HepG2 (cell line): Measurements from ENCODE around the gene MARCHF9. TPM values are rescaled to one million over a fixed set of nuclear protein-coding genes. Genes with fewer than 3 reads are reported as not detected.

ENCODE experiments used
- ATAC-seq: fragments of 200-7000 bp; cut with Tn5 transposase; 3 replicates; pipeline ENCODE4 v1.9.1; 2020; ENCODE audit warnings: mild to moderate bottlenecking, moderate library complexity
- BruUV-seq: library from RNA; stranded (reverse); fragments of 400-500 nt; replicated peaks from 2 replicates; lab custom pipeline; 2021; lab: Mats Ljungman, UMichigan
- CTCF ChIA-PET: fragments of 300-600 bp; formaldehyde crosslinking; extraction: SDS; loops from one replicate; lab custom pipeline; 2021; ENCODE audit warnings: low total read pairs, inconsistent platforms, low intra/inter-chr PET ratio; lab: Yijun Ruan, JAX
- POLR2A ChIA-PET: fragments of 350-600 bp; sonication (Branson Sonifier 250); formaldehyde crosslinking; loops from one replicate; lab custom pipeline; 2020; ENCODE audit warnings: antibody characterized with exemption, inconsistent platforms; lab: Yijun Ruan, JAX
- DNase-seq: peaks from one replicate; pipeline ENCODE4 v3.0.0-alpha.2; 2015; ENCODE audit warnings: low spot score
- FAIRE-seq: peaks from 3 replicates; lab custom pipeline; 2011; peaks lifted over from hg19 to GRCh38; lab: Jason Lieb, UNC
- H2AFZ ChIP-seq: one replicate; pipeline ENCODE4 v1.6.1; 2011; ENCODE audit warnings: low read length, inconsistent platforms
- H3K27ac ChIP-seq: fragments of 300-600 bp; 3 replicates; pipeline ENCODE4 v1.8.0; 2011; ENCODE audit warnings: mixed run types, mild to moderate bottlenecking, mixed read lengths, low read length, inconsistent platforms; ENCODE audit not compliant: insufficient read depth; ENCODE audit errors: extremely low read length
- H3K27me3 ChIP-seq, 2 experiments: fragments of 200-600 bp in 1 of 2; 2 replicates in 1 of 2; 3 replicates in 1 of 2; pipeline versions ENCODE4 v1.6.0 to v1.8.0; 2011; ENCODE audit warnings: low read length in 2 of 2, mild to moderate bottlenecking in 2 of 2, moderate library complexity in 2 of 2, inconsistent platforms in 1 of 2; ENCODE audit not compliant: insufficient read depth in 2 of 2, control insufficient read depth in 1 of 2
- H3K36me3 ChIP-seq, 2 experiments: fragments of 200-600 bp in 1 of 2; replicated peaks in 1 of 2; 2 replicates in 1 of 2; 3 replicates in 1 of 2; pipeline versions ENCODE4 v1.5.1 to v1.8.0; 2011; ENCODE audit warnings: low read length in 2 of 2, inconsistent platforms in 1 of 2; ENCODE audit not compliant: insufficient read depth in 2 of 2, control insufficient read depth in 1 of 2
- H3K4me1 ChIP-seq: 2 replicates; pipeline ENCODE4 v1.5.1; 2012; ENCODE audit warnings: low read length, inconsistent platforms; ENCODE audit not compliant: insufficient read depth
- H3K4me2 ChIP-seq: 2 replicates; pipeline ENCODE4 v1.6.0; 2011; ENCODE audit warnings: low read depth, low read length, inconsistent platforms
- H3K4me3 ChIP-seq, 3 experiments: fragments of 200-600 bp in 1 of 3; sonication (generic), shearing (Covaris generic) in 1 of 3; replicated peaks in 1 of 3; 2 replicates each; pipeline ENCODE4 v1.5.1; 2011 to 2016; ENCODE audit warnings: low read length in 3 of 3, inconsistent platforms in 2 of 3, low read depth in 2 of 3, mild to moderate bottlenecking in 2 of 3, control low read depth in 1 of 3, mixed read lengths in 1 of 3; ENCODE audit not compliant: insufficient read depth in 1 of 3
- H3K79me2 ChIP-seq: one replicate; pipeline ENCODE4 v1.6.1; 2011; ENCODE audit warnings: low read length, inconsistent platforms; ENCODE audit not compliant: insufficient read depth
- H3K9ac ChIP-seq: 2 replicates; pipeline ENCODE4 v1.6.0; 2011; ENCODE audit warnings: mild to moderate bottlenecking, low read depth, low read length, inconsistent platforms; ENCODE audit not compliant: insufficient read depth
- H3K9me3 ChIP-seq: 2 replicates; pipeline ENCODE4 v1.5.1; 2012; ENCODE audit warnings: mild to moderate bottlenecking, low read length
- H4K20me1 ChIP-seq: 2 replicates; pipeline ENCODE4 v1.6.0; 2011; ENCODE audit warnings: inconsistent platforms, mild to moderate bottlenecking, low read length, moderate library complexity; ENCODE audit not compliant: insufficient read depth
- CHD4 ChIP-seq: fragments of 200-600 bp; sonication (generic); IDR thresholded peaks from 2 replicates; pipeline ENCODE4 v1.7.0; 2017; ENCODE audit warnings: mild to moderate bottlenecking, low read length, borderline replicate concordance
- GATA4 ChIP-seq: sonication (generic); IDR thresholded peaks from 2 replicates; pipeline ENCODE4 v1.6.1; 2016; ENCODE audit warnings: antibody characterized with exemption, low read depth, borderline replicate concordance
- GATAD1 ChIP-seq: IDR thresholded peaks from 2 replicates; pipeline ENCODE4 v1.6.1; 2016; ENCODE audit warnings: missing genetic modification reagents, missing compliant biosample characterization
- HOMEZ ChIP-seq: IDR thresholded peaks from 2 replicates; pipeline ENCODE4 v1.6.1; 2016; ENCODE audit warnings: low read depth
- KAT8 ChIP-seq: IDR thresholded peaks from 2 replicates; pipeline ENCODE4 v1.6.1; 2016; ENCODE audit warnings: missing genetic modification reagents, missing compliant biosample characterization
- MAZ ChIP-seq, 2 experiments: sonication (generic) in 1 of 2; formaldehyde crosslinking in 1 of 2; IDR thresholded peaks; 2 replicates each; pipeline versions ENCODE4 v1.5.0 to v1.6.1; 2012 to 2020; ENCODE audit warnings: low read depth in 2 of 2, mild to moderate bottlenecking in 2 of 2, borderline replicate concordance in 1 of 2, improper control_type of control experiment in 1 of 2, low read length in 1 of 2, missing genetic modification reagents in 1 of 2, moderate library complexity in 1 of 2
- NFAT5 ChIP-seq: sonication (generic); formaldehyde crosslinking; IDR thresholded peaks from 2 replicates; pipeline ENCODE4 v1.4.0; 2020; ENCODE audit warnings: missing genetic modification reagents
- NONO ChIP-seq, 2 experiments: fragments of 450-650 bp in 1 of 2; sonication (generic) in 1 of 2; formaldehyde crosslinking in 1 of 2; IDR thresholded peaks in 1 of 2; conservative IDR thresholded peaks in 1 of 2; 2 replicates each; pipeline versions ENCODE4 v1.6.1 to v1.8.0; 2017 to 2022; ENCODE audit warnings: mild to moderate bottlenecking in 1 of 2, missing genetic modification reagents in 1 of 2, moderate library complexity in 1 of 2
- RFXANK ChIP-seq: IDR thresholded peaks from 2 replicates; pipeline ENCODE4 v1.6.1; 2016
- SAFB2 ChIP-seq: sonication (generic); formaldehyde crosslinking; IDR thresholded peaks from 2 replicates; pipeline ENCODE4 v1.5.1; 2020; ENCODE audit warnings: missing genetic modification reagents, low read depth, mild to moderate bottlenecking, borderline replicate concordance
- SMAD9 ChIP-seq: sonication (generic); formaldehyde crosslinking; IDR thresholded peaks from 2 replicates; pipeline ENCODE4 v1.5.1; 2020; ENCODE audit warnings: mild to moderate bottlenecking, missing genetic modification reagents
- ZNF207 ChIP-seq: fragments of 450-650 bp; IDR thresholded peaks from 2 replicates; pipeline ENCODE4 v1.6.1; 2016; ENCODE audit warnings: antibody characterized with exemption, borderline replicate concordance
- ZNF557 ChIP-seq: sonication (generic); formaldehyde crosslinking; IDR thresholded peaks from 2 replicates; pipeline ENCODE4 v1.4.0; 2020; ENCODE audit warnings: missing genetic modification reagents
- ZNF747 ChIP-seq: sonication (generic); formaldehyde crosslinking; IDR thresholded peaks from 2 replicates; pipeline ENCODE4 v1.8.1; 2023; ENCODE audit warnings: missing genetic modification reagents, mild to moderate bottlenecking, borderline replicate concordance
- WGBS: methylation state at CpG from one replicate; pipeline ENCODE4 v1.1.6; 2017; ENCODE audit warnings: low lambda C conversion rate; 5-methylcytosine and 5-hydroxymethylcytosine counted together
- in situ Hi-C: cut with HindIII; loops from 2 replicates; pipeline ENCODE4 v1.10.0; 2017; ENCODE audit warnings: low pct_unique_long_range_greater_than_20kb; ENCODE audit not compliant: extremely low pct_ligation_motif_present
- intact Hi-C: fragments of 100-400 bp; cut with micrococcal nuclease; formaldehyde crosslinking; loops from one replicate; pipeline ENCODE4 v1.10.0; 2022; ENCODE audit not compliant: unreplicated experiment
- polyA plus RNA-seq, 8 experiments: library from polyadenylated mRNA; depleted of rRNA in 3 of 8; stranded (reverse) in 7 of 8; unstranded in 1 of 8; fragments of >200 nt; fragmentation: Illumina TruSeq in 4 of 8; extraction: Trizol in 4 of 8; gene quantifications; 2 replicates each; pipeline versions ENCODE4 v1.2.1 to v1.2.3, GENCODE V29; 2011 to 2016; ENCODE audit warnings: low read depth in 4 of 8, missing spikeins in 1 of 8, mixed read lengths in 1 of 8; ENCODE audit not compliant: insufficient read depth in 1 of 8
- total RNA-seq, 5 experiments: library from RNA; depleted of rRNA; stranded (reverse); fragments of >200 nt; fragmentation: Illumina TruSeq; extraction: Trizol; gene quantifications; 2 replicates each; pipeline ENCODE4 v1.2.3, GENCODE V29; 2016; ENCODE audit warnings: low read depth in 1 of 5

Gene MARCHF9
- total and polyA plus RNA-seq, 2 of the 13 experiments (the other 11 are each of a cell fraction or from before 2014, with no cell fraction given) = 5.7 to 9.6 TPM

- Histone ChIP-seq H3K27me3 (peaks cover 0 to 6% of the 10 kb centered on the region in 2 experiments; a peak in 1 of 5 replicates), H3K27ac (no peak overlapping the region), H3K9ac (peak overlapping the region; percentile 50), H3K9me3 (no peaks in the 10 kb centered on the region), H3K36me3 (peaks cover 14 to 18% of the 10 kb centered on the region in 2 experiments), H2AFZ (peak overlapping the region; percentile 8), H4K20me1 (no peaks in the 10 kb centered on the region), H3K79me2 (peaks cover 6% of the 10 kb centered on the region), H3K4me2 (peak overlapping the region; percentile 95), H3K4me1 (peaks cover 42% of the 10 kb centered on the region), H3K4me3 (peak overlapping the region; percentile 53 to 78 (median 60))
- no peak for DNase-seq
- POLR2A ChIA-PET = interaction anchor here (2.0 kb wide), 1 partner anchor 9 kb away, joined by 9 read pairs; no protein-coding TSS in a partner anchor
- intact Hi-C loops = no loop called here
- CTCF ChIA-PET = interaction anchor here (1.1 kb wide), 1 partner anchor 9 kb away, joined by 3 read pairs; no protein-coding TSS in a partner anchor
- TSS peak; percentile 65 for BruUV-seq
- no peak for FAIRE-seq
- WGBS = 19% methylated on average over 8 of the region's 40 CpGs
- ATAC-seq = peak; percentile 58
- in situ Hi-C loops = no loop called here
- no peak for TF ChIP-seq ZNF207
- no peak for TF ChIP-seq KAT8 (CRISPR knock-in tag)
- no peak for TF ChIP-seq CHD4
- TF ChIP-seq SAFB2 (CRISPR knock-in tag) = no peak
- no peak for TF ChIP-seq ZNF557 (CRISPR knock-in tag)
- TF ChIP-seq RFXANK (CRISPR knock-in tag) = no peak
- TF ChIP-seq GATAD1 (CRISPR knock-in tag) = no peak
- no peak for TF ChIP-seq NFAT5
- no peak for TF ChIP-seq MAZ (IDR thresholded peaks at IDR 0.05; ENCODE audit: borderline replicate concordance, low read depth, low read length)
- TF ChIP-seq MAZ (CRISPR knock-in tag; IDR thresholded peaks at IDR 0.05; ENCODE audit: low read depth) = peak; percentile 32; the same call in 1 of the 2 replicates
- no peak for TF ChIP-seq NONO (IDR thresholded peaks at IDR 0.05)
- TF ChIP-seq NONO (CRISPR knock-in tag; conservative IDR thresholded peaks at IDR 0.05) = no peak
- TF ChIP-seq GATA4 = no peak
- no peak for TF ChIP-seq SMAD9 (CRISPR knock-in tag)
- TF ChIP-seq HOMEZ (CRISPR knock-in tag) = no peak
- 0 out of 2 replicates have a peak, but pooled peaks have one; percentile 45 for TF ChIP-seq ZNF747
Observed at GRCh38 chr12:57765698-57766463, 11.0 kb downstream of the MARCHF9 start.
